Sigmoid colon (tissue), 4 donors: ENCODE results near the gene FOLH1.
"Not testable (repeated sequence)": the region's sequence is repeated elsewhere in the genome, so short reads cannot be mapped to it uniquely, and the experiment has no call there.

Experiments used
- EP300 ChIP-seq, 4 donors: sonication (generic); formaldehyde crosslinking; IDR thresholded peaks; one replicate each; pipeline ENCODE4 v1.6.1; 2017; ENCODE audit warnings: antibody characterized with exemption in 4 of 4
- POLR2A ChIP-seq, 2 donors: fragments of 450-650 bp; IDR thresholded peaks; one replicate each; pipeline ENCODE4 v1.6.1; 2016; ENCODE audit warnings: antibody characterized with exemption in 2 of 2, mild to moderate bottlenecking in 2 of 2, moderate library complexity in 2 of 2
- TF ChIP-seq, protein P1 (sequence below), 4 experiments: fragments of 450-650 bp in 3 of 4; fragments of 200-600 bp in 1 of 4; IDR thresholded peaks; one replicate each; pipeline ENCODE4 v1.5.1; 2016 to 2019; ENCODE audit warnings: antibody characterized with exemption in 4 of 4, mild to moderate bottlenecking in 3 of 4, moderate library complexity in 2 of 4

DNA sequence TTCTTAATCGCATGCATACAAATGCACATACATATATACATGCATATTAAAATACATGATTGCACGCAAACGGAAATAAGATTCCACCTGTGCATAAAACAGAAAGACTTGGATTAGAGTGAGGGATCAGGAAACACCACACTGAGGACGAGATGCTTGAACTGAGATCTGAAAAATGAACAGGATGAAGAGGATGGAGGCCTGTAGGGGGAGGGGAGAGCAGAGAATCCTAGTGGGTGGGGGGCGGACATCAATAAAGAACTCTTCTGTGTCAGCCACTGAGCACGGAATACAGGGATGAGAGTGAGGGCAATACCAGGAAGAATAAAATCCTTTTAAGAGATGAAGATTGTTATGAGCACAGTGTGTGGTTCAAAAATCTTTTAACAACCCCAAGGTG, 1.4 kb downstream of the FOLH1 start:
- TF ChIP-seq POLR2A, EP300 (IDR thresholded peaks at IDR 0.05): not testable (repeated sequence)
- TF ChIP-seq, protein P1, sequence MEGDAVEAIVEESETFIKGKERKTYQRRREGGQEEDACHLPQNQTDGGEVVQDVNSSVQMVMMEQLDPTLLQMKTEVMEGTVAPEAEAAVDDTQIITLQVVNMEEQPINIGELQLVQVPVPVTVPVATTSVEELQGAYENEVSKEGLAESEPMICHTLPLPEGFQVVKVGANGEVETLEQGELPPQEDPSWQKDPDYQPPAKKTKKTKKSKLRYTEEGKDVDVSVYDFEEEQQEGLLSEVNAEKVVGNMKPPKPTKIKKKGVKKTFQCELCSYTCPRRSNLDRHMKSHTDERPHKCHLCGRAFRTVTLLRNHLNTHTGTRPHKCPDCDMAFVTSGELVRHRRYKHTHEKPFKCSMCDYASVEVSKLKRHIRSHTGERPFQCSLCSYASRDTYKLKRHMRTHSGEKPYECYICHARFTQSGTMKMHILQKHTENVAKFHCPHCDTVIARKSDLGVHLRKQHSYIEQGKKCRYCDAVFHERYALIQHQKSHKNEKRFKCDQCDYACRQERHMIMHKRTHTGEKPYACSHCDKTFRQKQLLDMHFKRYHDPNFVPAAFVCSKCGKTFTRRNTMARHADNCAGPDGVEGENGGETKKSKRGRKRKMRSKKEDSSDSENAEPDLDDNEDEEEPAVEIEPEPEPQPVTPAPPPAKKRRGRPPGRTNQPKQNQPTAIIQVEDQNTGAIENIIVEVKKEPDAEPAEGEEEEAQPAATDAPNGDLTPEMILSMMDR (IDR thresholded peaks at IDR 0.05): not testable (repeated sequence)
